Smooth muscle cell (in vitro differentiated cells): ENCODE data around the gene TMEM229B. TPM values are rescaled to one million over a fixed set of nuclear protein-coding genes. Genes with fewer than 3 reads are reported as not detected.

Experiments
- DNase-seq: peaks from one replicate; lab custom pipeline; 2025; ENCODE audit not compliant: unreplicated experiment; lab: John Stamatoyannopoulos, UW
- H2AFZ ChIP-seq: fragments of 200-600 bp; sonication (generic); 2 replicates; pipeline ENCODE4 v1.6.0; 2016; ENCODE audit warnings: antibody characterized with exemption, low read depth, mild to moderate bottlenecking
- H3F3A ChIP-seq: fragments of 200-600 bp; sonication (generic); 2 replicates; pipeline ENCODE4 v1.6.0; 2017; ENCODE audit warnings: antibody characterized with exemption, low read depth
- H3K27ac ChIP-seq: fragments of 200-600 bp; sonication (generic); 2 replicates; pipeline ENCODE4 v1.5.1; 2016; ENCODE audit warnings: low read depth, mild to moderate bottlenecking
- H3K27me3 ChIP-seq: fragments of 200-600 bp; sonication (generic); 2 replicates; pipeline ENCODE4 v1.6.1; 2016; ENCODE audit warnings: low read depth, mild to moderate bottlenecking
- H3K36me3 ChIP-seq: fragments of 200-600 bp; sonication (generic); 2 replicates; pipeline ENCODE4 v1.5.1; 2016; ENCODE audit warnings: low read depth
- H3K4me1 ChIP-seq: fragments of 200-600 bp; sonication (generic); 2 replicates; pipeline ENCODE4 v1.5.1; 2016; ENCODE audit warnings: low read depth
- H3K4me2 ChIP-seq: fragments of 200-600 bp; sonication (generic); 2 replicates; pipeline ENCODE4 v1.6.0; 2016; ENCODE audit warnings: mild to moderate bottlenecking
- H3K4me3 ChIP-seq: fragments of 200-600 bp; sonication (generic); 2 replicates; pipeline ENCODE4 v1.5.1; 2016; ENCODE audit warnings: mild to moderate bottlenecking
- H3K79me2 ChIP-seq: fragments of 200-600 bp; sonication (generic); 2 replicates; pipeline ENCODE4 v1.6.0; 2016; ENCODE audit warnings: low read depth, mild to moderate bottlenecking
- H3K9ac ChIP-seq: fragments of 200-600 bp; sonication (generic); 2 replicates; pipeline ENCODE4 v1.6.0; 2016; ENCODE audit warnings: low read depth
- H3K9me3 ChIP-seq: fragments of 200-600 bp; sonication (generic); replicated peaks from 2 replicates; pipeline ENCODE4 v1.5.1; 2016; ENCODE audit warnings: low read depth
- H4K20me1 ChIP-seq: fragments of 200-600 bp; sonication (generic); 2 replicates; pipeline ENCODE4 v1.6.0; 2016; ENCODE audit warnings: low read depth
- WGBS: methylation state at CpG from one replicate; pipeline ENCODE4 v1.1.7; 2016; ENCODE audit warnings: low lambda C conversion rate; 5-methylcytosine and 5-hydroxymethylcytosine counted together
- polyA plus RNA-seq: library from polyadenylated mRNA; unstranded; fragments of >200 nt; fragmentation: Nextera tagmentation; extraction: Ambion mirVana; gene quantifications from 2 replicates; pipeline ENCODE4 v1.2.1, GENCODE V29; 2016
- total RNA-seq: library from RNA; depleted of rRNA; stranded (reverse); fragments of >200 nt; gene quantifications from 2 replicates; pipeline ENCODE4 v1.2.3, GENCODE V29; 2014
- TF ChIP-seq, protein P1 (sequence below): fragments of 200-600 bp; sonication (generic); IDR thresholded peaks from 2 replicates; pipeline ENCODE4 v1.5.1; 2017; ENCODE audit warnings: borderline replicate concordance, mild to moderate bottlenecking, antibody characterized with exemption; ENCODE audit not compliant: insufficient read depth, poor library complexity, severe bottlenecking

Gene TMEM229B
- total and polyA plus RNA-seq, 2 experiments from 2014 or later: 0.22 to 0.49 TPM

DNA sequence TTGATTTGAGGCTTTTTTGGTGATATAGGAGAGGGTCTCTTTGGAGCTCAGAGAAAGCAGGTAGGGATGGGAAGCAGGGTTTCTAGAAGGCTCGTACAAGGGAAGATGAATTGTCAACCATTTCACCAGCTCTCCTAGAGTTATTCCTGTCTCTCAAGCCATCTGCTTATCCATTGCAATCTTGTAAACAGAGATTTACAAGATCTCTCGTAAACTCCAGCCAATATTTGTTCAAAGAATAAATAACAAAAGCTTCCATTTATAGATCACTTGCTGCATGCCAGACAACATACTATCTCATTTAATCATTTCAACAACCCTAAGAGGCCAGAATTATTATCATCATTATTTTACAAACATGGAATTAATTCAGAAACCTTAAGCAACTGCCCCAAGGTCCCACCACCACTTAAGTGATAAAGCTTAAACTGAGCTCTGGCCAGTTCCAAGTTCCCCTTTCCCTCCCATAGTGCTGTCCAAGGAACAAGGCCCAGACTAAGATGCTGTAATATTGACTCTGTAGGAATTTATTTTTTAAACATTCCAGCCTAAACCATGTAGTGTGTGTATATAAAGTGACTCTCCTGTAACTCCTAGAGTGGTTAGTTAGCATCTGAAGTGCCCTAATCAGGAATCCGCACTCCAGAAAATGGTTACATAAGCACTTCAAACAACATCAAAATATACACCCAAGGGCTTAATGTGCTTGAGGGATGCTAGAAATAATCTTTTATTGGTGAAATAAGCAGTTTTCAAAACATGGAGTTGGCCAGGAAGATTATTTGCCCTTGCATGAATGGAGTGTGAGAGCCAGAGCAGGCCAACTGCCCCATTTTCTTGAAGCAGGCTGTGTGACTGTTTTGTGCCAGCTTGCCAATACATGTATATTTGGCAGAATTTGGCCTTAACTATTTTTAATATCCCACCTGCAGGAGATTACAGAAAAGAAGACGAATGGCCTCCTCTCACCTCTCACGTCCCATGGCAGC is 41.7 kb upstream of the TMEM229B start:
- Histone ChIP-seq H4K20me1 (no peaks in the 10 kb centered on the region), H3K9ac (no peak overlapping the region), H3K4me2 (no peak overlapping the region), H3K79me2 (no peaks in the 10 kb centered on the region), H3K4me1 (no peaks in the 10 kb centered on the region), H3K36me3 (no peaks in the 10 kb centered on the region), H3K4me3 (no peak overlapping the region), H3F3A (peaks cover 6% of the 10 kb centered on the region), H3K27ac (no peak overlapping the region), H3K27me3 (peaks cover 4% of the 10 kb centered on the region), H2AFZ (no peak overlapping the region), H3K9me3 (no peaks in the 10 kb centered on the region)
- TF ChIP-seq, protein P1, sequence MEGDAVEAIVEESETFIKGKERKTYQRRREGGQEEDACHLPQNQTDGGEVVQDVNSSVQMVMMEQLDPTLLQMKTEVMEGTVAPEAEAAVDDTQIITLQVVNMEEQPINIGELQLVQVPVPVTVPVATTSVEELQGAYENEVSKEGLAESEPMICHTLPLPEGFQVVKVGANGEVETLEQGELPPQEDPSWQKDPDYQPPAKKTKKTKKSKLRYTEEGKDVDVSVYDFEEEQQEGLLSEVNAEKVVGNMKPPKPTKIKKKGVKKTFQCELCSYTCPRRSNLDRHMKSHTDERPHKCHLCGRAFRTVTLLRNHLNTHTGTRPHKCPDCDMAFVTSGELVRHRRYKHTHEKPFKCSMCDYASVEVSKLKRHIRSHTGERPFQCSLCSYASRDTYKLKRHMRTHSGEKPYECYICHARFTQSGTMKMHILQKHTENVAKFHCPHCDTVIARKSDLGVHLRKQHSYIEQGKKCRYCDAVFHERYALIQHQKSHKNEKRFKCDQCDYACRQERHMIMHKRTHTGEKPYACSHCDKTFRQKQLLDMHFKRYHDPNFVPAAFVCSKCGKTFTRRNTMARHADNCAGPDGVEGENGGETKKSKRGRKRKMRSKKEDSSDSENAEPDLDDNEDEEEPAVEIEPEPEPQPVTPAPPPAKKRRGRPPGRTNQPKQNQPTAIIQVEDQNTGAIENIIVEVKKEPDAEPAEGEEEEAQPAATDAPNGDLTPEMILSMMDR: no peak
- 87% methylated on average over 5 of the region's 5 CpGs for WGBS
- DNase-seq: no peak

DNA sequence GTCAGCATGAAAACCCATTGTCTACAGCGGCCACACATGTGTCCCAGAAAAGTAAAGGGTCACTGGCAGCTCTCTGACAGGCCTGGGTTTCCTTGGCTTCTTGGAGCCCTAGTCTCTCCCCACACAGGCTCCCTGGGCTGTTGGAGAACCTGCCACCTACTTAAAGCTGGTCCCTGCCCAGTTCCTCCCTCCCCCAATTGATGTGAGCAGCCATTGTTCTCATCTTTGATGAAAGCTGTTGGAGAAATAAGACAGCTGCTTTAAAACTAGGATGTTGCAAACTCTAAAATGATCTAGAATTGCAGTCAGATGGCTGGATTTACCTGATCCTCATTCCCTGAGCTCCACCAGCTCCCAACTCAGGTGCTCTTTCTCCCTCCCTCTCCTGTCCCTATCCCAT is 39.8 kb upstream of the TMEM229B start:
- Histone ChIP-seq H3K4me1 (no peaks in the 10 kb centered on the region), H3K27ac (no peak overlapping the region), H3K27me3 (no peaks in the 10 kb centered on the region), H3K36me3 (no peaks in the 10 kb centered on the region), H3K4me2 (no peak overlapping the region), H3F3A (no peaks in the 10 kb centered on the region), H3K79me2 (no peaks in the 10 kb centered on the region), H4K20me1 (no peaks in the 10 kb centered on the region), H2AFZ (no peak overlapping the region), H3K9ac (no peak overlapping the region), H3K9me3 (no peaks in the 10 kb centered on the region), H3K4me3 (no peak overlapping the region)
- WGBS: 93% methylated on average over 1 of the region's 1 CpG
- TF ChIP-seq, protein P1: no peak
- DNase-seq: no peak

- H3K79me2 ChIP-seq: no peaks in the 10 kb centered on the region
- H3K4me3 ChIP-seq: no peak overlapping the region
- H3K9ac ChIP-seq: no peak overlapping the region
- WGBS: 85% methylated on average over 5 of the region's 5 CpGs
- H2AFZ ChIP-seq: no peak overlapping the region
- H3K9me3 ChIP-seq: no peaks in the 10 kb centered on the region
- no peaks in the 10 kb centered on the region for H3F3A ChIP-seq
- no peak overlapping the region for H3K4me2 ChIP-seq
- no peak overlapping the region for H3K27ac ChIP-seq
- no peaks in the 10 kb centered on the region for H3K4me1 ChIP-seq
- TF ChIP-seq, protein P1: no peak
- H4K20me1 ChIP-seq: no peaks in the 10 kb centered on the region
- H3K36me3 ChIP-seq: no peaks in the 10 kb centered on the region
- no peak for DNase-seq
- peaks cover 2% of the 10 kb centered on the region for H3K27me3 ChIP-seq
Observed at GRCh38 chr14:67527756-67528155, 39.2 kb upstream of the TMEM229B start.
